ENCODE results near the gene ALKBH3. TPM values are rescaled to one million over a fixed set of nuclear protein-coding genes. Genes with fewer than 3 reads are reported as not detected.

The ALKBH3 gene
- total RNA-seq, 6 donors from 2014 or later: 23.9 to 60.8 (median 27.6) TPM

DNA sequence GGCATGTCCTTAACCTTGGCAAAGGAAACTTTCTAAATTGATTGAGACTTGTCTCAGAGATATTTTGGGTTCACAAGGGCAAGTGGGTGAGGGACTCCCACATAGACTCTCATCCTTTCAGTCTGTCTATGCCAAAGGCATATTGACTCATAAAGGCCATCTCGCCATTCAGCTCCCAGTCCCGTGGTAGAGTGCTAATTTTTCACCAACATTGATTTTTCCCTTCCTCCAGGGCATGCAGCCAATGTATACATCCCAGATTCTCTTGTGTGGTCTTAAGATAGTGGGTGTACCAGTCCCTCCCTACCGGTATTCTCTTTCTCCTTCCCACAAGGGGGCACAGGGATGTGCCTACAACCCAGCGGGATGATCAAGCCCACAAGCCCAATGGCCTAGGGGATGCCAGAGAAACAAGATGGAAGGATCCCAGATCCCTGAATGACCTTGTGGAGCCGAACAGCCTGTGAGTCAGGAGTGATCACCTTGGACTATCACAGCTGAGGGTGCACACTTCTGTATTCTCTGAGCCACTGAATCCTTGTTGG is 69.8 kb downstream of the ALKBH3 start:
- 63 to 81% methylated on average over 5 of the region's 5 CpGs for WGBS, 2 donors
- Histone ChIP-seq H3K9me3 (no peaks in the 10 kb centered on the region), H3K27ac (no peak overlapping the region), H3K4me3 (no peak overlapping the region), H3K36me3 (no peaks in the 10 kb centered on the region), H3K4me1 (peaks cover 0 to under 1% (median 0%) of the 10 kb centered on the region in 4 donors), H3K27me3 (no peaks in the 10 kb centered on the region)
- DNase-seq (no peak), ATAC-seq (ENCODE audit: low FRiP score in 2 of 2) (no peak)
- no peak for TF ChIP-seq POLR2A (IDR thresholded peaks at IDR 0.05)
- TF ChIP-seq, protein P1, sequence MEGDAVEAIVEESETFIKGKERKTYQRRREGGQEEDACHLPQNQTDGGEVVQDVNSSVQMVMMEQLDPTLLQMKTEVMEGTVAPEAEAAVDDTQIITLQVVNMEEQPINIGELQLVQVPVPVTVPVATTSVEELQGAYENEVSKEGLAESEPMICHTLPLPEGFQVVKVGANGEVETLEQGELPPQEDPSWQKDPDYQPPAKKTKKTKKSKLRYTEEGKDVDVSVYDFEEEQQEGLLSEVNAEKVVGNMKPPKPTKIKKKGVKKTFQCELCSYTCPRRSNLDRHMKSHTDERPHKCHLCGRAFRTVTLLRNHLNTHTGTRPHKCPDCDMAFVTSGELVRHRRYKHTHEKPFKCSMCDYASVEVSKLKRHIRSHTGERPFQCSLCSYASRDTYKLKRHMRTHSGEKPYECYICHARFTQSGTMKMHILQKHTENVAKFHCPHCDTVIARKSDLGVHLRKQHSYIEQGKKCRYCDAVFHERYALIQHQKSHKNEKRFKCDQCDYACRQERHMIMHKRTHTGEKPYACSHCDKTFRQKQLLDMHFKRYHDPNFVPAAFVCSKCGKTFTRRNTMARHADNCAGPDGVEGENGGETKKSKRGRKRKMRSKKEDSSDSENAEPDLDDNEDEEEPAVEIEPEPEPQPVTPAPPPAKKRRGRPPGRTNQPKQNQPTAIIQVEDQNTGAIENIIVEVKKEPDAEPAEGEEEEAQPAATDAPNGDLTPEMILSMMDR (IDR thresholded peaks at IDR 0.05): no peak

DNA sequence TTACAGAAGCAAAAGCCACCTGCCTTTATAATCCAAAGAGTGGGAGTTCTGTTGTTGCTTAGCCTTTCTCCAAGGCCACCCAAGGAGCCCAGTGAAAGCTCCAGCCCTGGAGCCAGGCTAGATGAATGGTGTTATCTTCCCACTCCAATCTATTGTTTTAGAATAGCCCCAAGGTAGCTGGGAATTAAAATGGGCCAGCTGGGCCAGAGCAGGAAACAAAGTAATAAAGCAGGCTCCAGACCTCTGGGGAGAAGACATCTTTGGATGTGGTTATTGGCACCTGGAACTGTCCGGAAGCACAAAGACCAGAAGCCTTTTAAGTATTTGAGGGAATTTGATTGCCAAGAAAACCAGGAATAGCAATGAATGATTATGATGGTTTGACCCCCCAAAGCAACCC is 70.6 kb downstream of the ALKBH3 start:
- DNase-seq: no peak
- Histone ChIP-seq H3K27ac (no peak overlapping the region), H3K9me3 (no peaks in the 10 kb centered on the region), H3K27me3 (no peaks in the 10 kb centered on the region), H3K36me3 (no peaks in the 10 kb centered on the region), H3K4me1 (no peaks in the 10 kb centered on the region), H3K4me3 (no peak overlapping the region)
- ATAC-seq (ENCODE audit: low FRiP score in 2 of 2): no peak
- 58 to 100% methylated on average over 1 of the region's 1 CpG for WGBS, 2 donors
- TF ChIP-seq, protein P1 (IDR thresholded peaks at IDR 0.05): no peak
- TF ChIP-seq POLR2A (IDR thresholded peaks at IDR 0.05): no peak
- TF ChIP-seq EP300 (IDR thresholded peaks at IDR 0.05): no peak
- no peak for TF ChIP-seq POLR2AphosphoS5 (IDR thresholded peaks at IDR 0.05)

DNA sequence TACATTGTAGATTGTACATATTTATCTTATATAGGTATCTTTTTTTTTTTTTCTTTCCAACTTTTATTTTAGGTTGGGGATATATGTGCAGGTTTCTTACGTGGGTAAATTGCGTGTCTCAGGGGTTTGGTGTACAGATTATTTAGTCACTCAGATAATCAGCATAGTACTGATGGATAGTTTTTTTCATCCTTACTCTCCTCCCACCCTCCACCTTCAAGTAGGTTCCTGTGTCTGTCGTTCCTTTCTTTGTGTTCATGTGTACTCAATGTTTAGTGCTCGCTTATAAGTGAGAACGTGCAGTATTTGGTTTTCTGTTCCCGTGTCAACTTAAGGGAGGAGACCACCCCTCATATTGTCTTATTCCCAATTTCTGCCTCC is 71.4 kb downstream of the ALKBH3 start:
- WGBS, 2 donors: 88% methylated on average over 6 of the region's 6 CpGs
- TF ChIP-seq POLR2A (IDR thresholded peaks at IDR 0.05) (no peak), POLR2AphosphoS5 (IDR thresholded peaks at IDR 0.05) (no peak), EP300 (IDR thresholded peaks at IDR 0.05) (no peak)
- TF ChIP-seq, protein P1 (IDR thresholded peaks at IDR 0.05): no peak
- DNase-seq (no peak), ATAC-seq (ENCODE audit: low FRiP score in 2 of 2) (no peak)
- Histone ChIP-seq H3K4me3 (no peak overlapping the region), H3K27ac (no peak overlapping the region), H3K27me3 (no peaks in the 10 kb centered on the region), H3K9me3 (no peaks in the 10 kb centered on the region), H3K36me3 (no peaks in the 10 kb centered on the region), H3K4me1 (no peaks in the 10 kb centered on the region)

DNA sequence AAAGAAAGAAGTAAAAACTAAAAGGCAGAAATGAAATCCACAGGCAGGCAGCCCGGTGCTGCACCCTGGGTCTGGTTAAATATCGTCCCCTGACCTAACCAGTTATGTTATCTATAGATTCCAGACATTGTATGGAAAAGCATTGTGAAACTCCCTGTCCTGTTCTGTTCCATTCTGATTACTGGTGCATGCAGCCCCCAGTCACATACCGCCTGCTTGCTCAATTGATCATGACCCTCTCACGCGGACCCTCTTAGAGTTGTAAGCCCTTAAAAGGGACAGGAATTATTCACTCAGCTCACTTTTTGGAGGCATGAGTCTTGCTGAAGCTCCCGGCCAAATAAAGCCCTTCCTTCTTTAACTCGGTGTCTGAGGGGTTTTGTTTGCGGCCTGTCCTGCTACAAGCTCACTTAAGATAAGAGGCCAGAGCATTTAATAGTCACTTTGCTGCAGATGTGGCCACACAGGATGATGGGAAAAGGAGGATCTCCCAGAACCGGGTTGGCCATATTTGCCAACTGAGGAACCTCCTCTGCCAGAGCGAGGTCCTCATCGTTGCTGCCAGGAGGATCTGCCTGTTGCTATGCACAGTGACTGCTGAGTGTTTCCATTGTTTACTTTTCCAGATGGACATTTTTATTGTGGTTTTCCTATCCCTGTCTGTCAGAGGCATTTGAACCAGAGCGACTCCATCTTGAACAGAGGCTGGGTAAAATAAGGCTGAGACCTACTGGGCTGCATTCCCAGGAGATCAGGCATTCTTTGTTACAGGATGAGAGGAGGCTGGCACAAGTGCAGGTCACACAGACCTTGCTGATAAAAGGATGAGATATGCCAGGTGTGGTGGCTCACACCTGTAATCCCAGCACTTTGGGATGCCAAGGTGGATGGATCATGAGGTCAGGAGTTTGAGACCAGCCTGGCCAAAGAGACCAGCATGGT is 72.0 kb downstream of the ALKBH3 start:
- no peak overlapping the region for H3K27ac ChIP-seq
- 84% methylated on average over 12 of the region's 12 CpGs for WGBS, 2 donors
- TF ChIP-seq EP300 (IDR thresholded peaks at IDR 0.05) (no peak), POLR2AphosphoS5 (IDR thresholded peaks at IDR 0.05) (no peak)
- DNase-seq (no peak), ATAC-seq (ENCODE audit: low FRiP score in 2 of 2) (no peak)
- H3K27me3 ChIP-seq: no peaks in the 10 kb centered on the region
- H3K4me3 ChIP-seq: no peak overlapping the region
- no peaks in the 10 kb centered on the region for H3K4me1 ChIP-seq
- H3K9me3 ChIP-seq: no peaks in the 10 kb centered on the region
- no peaks in the 10 kb centered on the region for H3K36me3 ChIP-seq

DNA sequence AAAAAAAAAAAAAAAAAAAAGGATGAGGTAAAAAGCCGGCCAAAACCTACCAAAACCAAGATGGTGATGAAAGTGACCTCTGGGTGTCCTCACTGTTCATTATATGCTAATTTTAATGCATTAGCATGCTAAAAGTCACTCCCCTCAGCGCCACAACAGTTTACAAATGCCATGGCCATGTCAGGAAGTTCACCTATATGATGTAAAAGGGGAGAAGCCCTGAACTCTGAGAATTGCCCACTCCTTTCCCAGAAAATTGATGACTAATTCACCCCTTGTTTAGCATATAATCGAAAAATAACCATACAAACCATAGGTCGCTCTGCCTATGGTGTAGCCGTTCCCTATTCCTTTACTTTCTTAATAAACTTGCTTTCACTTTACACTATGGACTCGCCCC is 72.9 kb downstream of the ALKBH3 start:
- ATAC-seq (ENCODE audit: low FRiP score in 2 of 2): no peak
- 94% methylated on average over 6 of the region's 6 CpGs for WGBS, 2 donors
- Histone ChIP-seq H3K36me3 (no peaks in the 10 kb centered on the region), H3K4me3 (no peak overlapping the region), H3K27me3 (no peaks in the 10 kb centered on the region), H3K9me3 (peaks cover 0 to 4% (median 0%) of the 10 kb centered on the region in 4 donors), H3K4me1 (no peaks in the 10 kb centered on the region), H3K27ac (no peak overlapping the region)
- DNase-seq: no peak
- TF ChIP-seq POLR2AphosphoS5 (IDR thresholded peaks at IDR 0.05) (no peak), EP300 (IDR thresholded peaks at IDR 0.05) (no peak), POLR2A (IDR thresholded peaks at IDR 0.05) (no peak)
- TF ChIP-seq, protein P1 (IDR thresholded peaks at IDR 0.05): no peak

All from upper lobe of left lung (tissue), 6 donors.